ENCODE measurements around the gene MALRD1.

MALRD1 gene

GRCh38 chr10:19408924-19409323 lies 360.3 kb downstream of the MALRD1 start:
- DNase-seq: no peak

- DNase-seq: no peak
Observed at GRCh38 chr10:19411119-19411518, 362.5 kb downstream of the MALRD1 start.

- DNase-seq: no peak
Observed at GRCh38 chr10:19412531-19412930, 363.9 kb downstream of the MALRD1 start.

DNA sequence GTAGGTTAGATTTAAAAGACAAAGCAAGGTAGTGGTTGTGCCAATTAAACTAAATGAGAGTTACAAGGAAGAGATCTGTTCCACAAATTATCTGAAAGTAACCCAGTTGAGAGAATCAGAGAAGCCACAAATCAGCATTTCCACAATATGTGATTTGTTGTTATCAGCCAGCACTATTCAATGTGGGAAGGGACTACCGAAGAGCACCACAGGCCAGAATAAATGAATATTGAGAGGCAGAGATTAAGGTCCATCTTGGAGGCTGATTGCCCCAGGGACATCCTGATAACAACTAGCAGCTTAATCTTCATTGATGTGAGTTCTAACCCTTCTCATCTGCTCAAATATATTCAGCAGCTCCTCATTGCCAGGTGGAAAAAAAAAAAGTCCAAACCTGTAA lies 367.6 kb downstream of the MALRD1 start:
- DNase-seq: no peak

DNA sequence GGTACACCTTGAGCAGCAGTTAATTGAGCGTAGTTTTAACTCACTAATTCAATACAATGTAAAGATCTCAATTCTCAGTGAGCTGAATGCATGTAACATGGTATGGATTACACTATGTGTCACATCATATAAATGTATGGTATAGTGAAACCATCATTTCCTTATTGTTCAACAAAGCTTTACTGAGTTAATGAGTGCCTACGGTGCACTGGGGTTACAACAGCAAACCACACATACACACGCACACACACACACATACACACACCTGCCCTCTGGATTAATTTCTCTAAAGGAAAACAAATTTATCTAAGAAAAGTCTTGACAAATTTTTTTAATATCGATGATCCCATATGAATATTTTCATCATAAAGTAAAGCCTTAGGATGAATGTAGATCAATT lies 369.1 kb downstream of the MALRD1 start:
- DNase-seq: no peak

DNA sequence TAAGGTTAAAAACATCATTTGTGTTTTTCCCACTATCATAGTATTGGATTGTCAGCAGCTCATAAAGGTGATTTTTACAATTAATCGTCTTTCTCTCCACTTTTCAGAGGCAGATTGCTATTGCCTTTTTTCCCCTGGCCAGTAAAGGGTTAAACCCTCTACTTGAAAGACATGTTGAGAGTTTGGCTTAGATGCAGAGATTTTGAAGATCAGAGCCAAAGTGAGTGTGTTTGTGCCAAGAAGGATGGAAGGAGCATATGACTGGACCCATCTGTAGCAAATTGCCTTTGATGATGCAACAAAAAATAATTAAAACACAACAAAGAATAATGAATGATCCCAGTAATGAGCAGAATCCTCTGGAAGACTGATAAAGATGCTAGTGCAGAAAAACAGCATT lies 373.1 kb downstream of the MALRD1 start:
- no peak for DNase-seq

GRCh38 chr10:19426034-19426433 lies 377.4 kb downstream of the MALRD1 start:
- no peak for DNase-seq

DNA sequence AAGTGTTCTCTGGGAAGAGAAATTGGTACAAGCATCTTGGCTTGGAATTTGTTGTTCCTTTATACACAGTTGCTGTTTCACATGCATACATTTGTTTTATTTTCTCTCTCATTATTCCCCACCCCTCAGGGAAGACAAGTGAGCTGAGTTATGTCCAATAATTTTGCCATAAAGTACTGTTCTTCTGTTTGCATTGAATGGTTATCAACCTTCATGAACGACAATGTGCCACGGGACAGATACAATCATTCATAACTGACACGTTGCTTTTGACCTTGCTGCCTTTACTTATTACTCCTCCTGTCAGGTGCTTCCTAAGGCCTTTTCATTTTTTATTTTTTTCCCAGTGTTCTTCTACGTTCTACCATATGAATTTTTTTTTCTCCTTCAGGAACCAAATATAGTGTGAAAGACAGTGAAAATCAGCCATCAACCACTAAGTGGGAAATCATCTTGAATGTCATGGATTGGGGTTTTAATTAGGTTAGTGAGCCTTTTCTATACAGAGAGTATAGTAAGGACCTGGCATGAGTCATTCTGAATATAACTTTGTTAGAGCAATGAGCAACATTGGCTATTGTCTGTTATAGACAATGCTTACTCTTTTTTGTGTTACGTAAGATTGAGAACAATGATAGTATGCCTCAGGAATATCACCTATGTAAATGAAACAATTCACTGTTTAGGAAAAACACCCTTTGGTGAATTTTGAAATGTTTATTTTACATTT lies 383.2 kb downstream of the MALRD1 start:
- DNase-seq: no peak

DNA sequence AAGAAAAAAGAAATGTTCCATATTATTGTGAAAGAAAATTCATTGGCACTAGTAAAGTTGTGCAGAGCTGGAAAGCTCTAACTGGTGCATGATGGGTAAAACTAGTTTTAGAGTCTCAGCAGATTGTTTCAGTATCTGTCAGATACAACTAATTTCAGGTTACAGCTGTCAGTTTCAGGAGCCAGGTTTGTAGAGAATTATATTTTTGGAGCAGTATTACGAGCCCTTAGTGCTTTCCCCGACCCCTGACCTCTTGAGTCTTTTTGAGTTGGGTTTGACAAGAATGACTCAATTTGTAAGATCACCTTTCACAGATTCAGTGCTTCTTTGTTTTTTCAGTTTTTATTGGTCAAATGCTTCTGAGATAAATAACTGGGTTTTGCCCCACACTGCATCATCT lies 401.3 kb downstream of the MALRD1 start:
- DNase-seq: no peak

GRCh38 chr10:19451356-19451755 lies 402.8 kb downstream of the MALRD1 start:
- DNase-seq: no peak

DNA sequence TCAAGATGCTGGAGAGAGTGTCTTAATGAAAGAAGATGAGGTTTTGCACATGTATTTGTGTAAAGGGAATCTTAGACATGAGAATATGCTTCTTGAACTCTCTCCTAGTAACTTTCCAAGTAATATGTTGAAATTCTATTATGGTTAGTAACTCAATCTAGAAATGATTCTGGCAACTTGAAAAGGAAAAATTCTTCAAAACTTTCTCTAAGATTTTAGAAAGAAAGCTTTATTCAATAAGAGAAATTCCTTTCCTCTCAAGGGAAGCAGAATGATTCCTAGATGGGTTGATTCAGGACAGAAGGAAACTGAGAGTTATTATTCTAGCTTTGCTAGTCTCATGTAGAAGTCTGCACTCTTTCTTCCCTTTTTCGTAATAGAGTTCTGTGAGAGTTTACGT lies 403.3 kb downstream of the MALRD1 start:
- DNase-seq: no peak

GRCh38 chr10:19453967-19454366 lies 405.4 kb downstream of the MALRD1 start:
- DNase-seq: no peak

GRCh38 chr10:19461588-19461987 lies 413.0 kb downstream of the MALRD1 start:
- no peak for DNase-seq

DNA sequence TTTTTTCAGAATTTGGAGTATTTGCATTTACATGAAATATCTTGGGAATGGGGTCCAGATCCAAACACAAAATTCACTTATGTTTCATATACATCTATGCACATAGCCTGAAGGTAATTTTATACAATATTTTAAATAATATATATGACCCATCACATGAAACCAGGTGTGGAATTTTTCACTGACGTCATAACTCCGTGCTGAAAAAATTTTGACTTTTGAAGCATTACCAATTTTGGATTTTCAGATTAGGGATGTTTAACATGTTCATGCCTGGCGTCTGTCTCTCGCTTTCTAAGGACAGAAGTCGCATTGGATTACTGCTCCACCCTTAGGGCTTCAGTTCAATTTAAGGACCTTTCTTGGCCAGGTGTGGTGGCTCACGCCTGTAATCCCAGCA lies 418.1 kb downstream of the MALRD1 start:
- DNase-seq: no peak

- DNase-seq: no peak
Observed at GRCh38 chr10:19468413-19468812, 419.8 kb downstream of the MALRD1 start.

DNA sequence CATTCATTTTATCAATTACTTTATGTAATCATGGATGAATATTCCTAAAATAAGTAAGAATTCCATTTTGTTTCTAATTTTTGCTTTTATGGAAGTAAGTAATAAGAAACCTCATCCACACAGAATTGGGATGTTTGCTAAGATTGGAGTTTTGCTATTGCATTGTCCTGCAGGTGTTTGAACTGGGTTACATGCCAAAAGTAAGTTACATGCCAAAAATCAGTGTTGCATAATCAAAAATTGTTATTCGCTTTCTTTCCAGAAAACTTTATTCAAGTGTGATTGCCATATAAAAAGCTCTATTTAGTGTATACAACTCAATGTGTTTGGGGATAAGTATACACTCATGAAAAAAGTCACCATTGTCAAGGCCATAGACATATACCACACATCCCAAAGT lies 420.9 kb downstream of the MALRD1 start:
- no peak for DNase-seq

GRCh38 chr10:19479854-19480253 lies 431.3 kb downstream of the MALRD1 start:
- no peak for DNase-seq

DNA sequence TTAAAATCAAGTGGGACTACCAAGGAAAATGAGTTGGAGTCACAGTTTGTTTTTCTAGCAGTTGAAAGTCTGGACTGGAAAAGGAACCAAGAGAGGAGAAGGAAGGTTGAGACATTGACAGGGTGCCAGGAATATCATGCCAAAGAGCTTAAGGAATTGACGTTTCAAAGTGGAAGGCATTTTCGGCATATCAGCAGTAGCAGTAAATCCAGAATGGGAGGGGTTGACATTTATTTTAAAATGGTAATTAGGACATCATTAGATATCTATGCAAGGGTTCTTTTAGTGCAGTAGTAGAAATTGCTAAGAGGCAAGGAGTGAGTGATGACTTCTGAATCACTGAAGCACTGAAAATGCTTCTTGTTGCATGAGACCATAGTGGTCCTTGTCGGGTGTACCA lies 431.8 kb downstream of the MALRD1 start:
- no peak for DNase-seq

DNA sequence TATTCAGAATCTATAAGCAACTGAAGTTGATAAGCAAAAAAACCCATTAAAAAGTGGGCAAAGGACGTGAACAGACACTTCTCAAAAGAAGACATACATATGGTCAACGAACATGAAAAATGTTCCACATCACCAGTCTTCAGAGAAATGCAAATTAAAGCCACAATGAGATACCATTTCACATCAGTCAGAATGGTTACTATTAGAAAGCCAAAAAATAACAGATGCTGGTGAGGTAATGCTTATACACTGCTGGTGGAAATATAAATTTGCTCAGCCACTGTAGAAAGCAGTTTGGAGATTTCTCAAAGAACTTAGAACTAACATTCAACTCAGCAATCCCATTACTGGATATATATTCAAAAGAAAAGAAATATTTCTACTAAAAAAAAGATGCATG lies 434.8 kb downstream of the MALRD1 start:
- no peak for DNase-seq

- DNase-seq: no peak
Observed at GRCh38 chr10:19488592-19489280, 440.1 kb downstream of the MALRD1 start.

GRCh38 chr10:19491166-19491565 lies 442.6 kb downstream of the MALRD1 start:
- no peak for DNase-seq

- DNase-seq: no peak
Observed at GRCh38 chr10:19493917-19494316, 445.3 kb downstream of the MALRD1 start.

GRCh38 chr10:19497026-19497425 lies 448.4 kb downstream of the MALRD1 start:
- no peak for DNase-seq

- DNase-seq: no peak
Observed at GRCh38 chr10:19498393-19499290, 450.0 kb downstream of the MALRD1 start.

All from CD4-positive, alpha-beta T cell treated with Interleukin-17A for 1 hour (primary cell).